Activated CD4-positive, alpha-beta T cell treated with anti-CD3 and anti-CD28 coated beads for 24 hours (primary cell): ENCODE results near the gene PIP5K1C.

Source experiments
- DNase-seq, 2 donors: peaks; one replicate each; pipeline ENCODE4 v3.0.0-alpha.2; 2020; ENCODE audit warnings: low read depth in 2 of 2

PIP5K1C gene

DNA sequence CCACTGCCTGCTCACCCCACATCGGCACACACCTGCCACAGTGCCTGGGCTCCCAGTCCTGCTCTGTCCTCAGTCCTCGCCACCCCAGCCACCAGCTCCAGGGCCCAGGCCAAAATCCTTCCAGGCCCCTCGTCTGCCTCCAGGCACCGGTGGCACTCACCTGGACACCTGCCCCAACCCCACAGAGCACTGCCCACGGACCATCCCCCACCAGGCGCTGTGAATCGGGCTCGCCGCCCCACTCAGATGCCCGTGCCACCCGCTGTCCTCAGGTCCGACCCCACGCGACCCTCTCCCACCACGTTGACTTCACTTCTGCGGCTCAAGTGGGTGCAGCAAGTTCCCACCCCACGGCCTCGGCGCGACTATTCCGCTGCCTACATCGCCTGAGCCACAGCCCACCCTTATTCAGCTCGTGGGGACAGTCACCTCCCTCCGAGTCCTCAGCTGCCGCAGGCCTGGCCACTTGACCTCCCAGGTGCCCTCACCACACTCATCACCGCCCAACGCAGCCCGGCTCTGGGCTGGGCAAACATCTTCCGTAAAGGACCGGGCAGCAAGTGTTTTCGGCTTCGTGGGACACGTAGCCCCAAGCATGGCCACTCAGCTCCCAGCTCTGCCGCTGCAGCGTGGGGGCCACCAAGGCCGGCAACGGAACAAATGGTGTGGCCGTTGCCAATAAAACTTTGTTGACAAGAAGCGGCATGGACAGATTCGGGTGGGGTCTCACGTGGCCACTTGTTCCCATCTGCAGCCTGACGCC, 5.7 kb downstream of the PIP5K1C start:
- no peak for DNase-seq

GRCh38 chr19:3693025-3693925, 7.0 kb downstream of the PIP5K1C start:
- no peak for DNase-seq

GRCh38 chr19:3692141-3693024, 7.9 kb downstream of the PIP5K1C start:
- DNase-seq: peak in 1 of 2 donors; percentile 46

DNA sequence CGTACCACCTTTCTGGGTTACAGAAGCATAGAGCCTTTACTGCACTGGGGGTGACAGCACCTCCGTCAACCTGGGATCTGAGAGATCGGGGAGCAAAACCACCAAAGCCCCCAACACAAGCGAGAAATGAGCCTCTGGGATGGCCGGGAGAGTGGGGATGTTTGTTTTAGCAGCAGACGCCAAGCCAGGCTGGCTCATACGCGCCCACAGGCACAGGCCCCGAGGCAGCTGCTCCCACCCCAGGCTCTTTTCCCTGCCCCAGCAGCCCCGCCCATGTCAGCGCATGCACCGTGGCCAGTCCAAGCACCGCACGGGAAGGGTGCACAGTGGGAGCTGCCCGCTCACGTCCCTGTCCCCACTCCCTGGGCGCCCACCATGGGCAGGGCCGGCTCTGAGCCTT, 8.5 kb downstream of the PIP5K1C start:
- DNase-seq: no peak

- no peak for DNase-seq
Observed at GRCh38 chr19:3691372-3691716, 8.9 kb downstream of the PIP5K1C start.

DNA sequence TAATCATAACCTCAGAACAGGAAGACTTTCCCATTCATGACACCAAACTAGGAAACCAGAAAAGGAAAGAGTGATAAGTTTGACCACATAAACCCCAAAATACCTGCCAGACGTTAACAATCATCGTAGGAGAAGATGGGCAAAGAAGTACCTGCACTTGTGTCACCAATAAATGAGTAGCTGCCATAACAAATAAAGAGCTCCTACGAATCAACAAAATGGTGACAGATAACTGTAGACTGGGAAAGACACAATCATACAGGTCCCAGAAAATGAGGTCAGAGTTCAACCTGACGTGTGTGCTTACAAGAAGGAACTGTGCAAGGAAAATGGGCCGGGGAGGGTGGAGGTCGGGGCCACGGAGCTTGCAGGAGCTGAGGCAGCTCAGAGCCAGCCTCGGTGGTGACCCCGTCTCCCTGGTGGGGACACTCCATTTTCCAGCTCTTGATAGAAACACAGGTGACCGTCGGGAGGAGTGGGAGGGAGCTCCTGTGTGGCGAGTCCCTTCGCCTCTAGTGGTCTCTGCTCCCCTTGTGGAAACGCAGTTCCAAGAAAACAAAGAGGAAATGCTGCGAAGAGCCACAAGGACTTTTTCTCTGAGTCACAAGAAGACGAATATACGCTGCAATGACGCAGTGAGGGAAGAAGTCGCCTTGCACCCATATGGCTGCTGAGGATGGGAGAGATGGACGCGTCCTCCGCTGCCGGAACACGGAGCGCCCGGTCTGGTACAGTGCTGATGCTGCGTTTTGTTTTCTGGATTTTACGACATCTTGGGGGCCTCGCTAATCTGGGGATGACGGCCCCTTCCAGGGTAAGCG, 9.5 kb downstream of the PIP5K1C start:
- no peak for DNase-seq

- DNase-seq: no peak
Observed at GRCh38 chr19:3687774-3688706, 12.2 kb downstream of the PIP5K1C start.

GRCh38 chr19:3687393-3687773, 12.9 kb downstream of the PIP5K1C start:
- DNase-seq: no peak

GRCh38 chr19:3684817-3685410, 15.4 kb downstream of the PIP5K1C start:
- no peak for DNase-seq

GRCh38 chr19:3684054-3684816, 16.0 kb downstream of the PIP5K1C start:
- no peak for DNase-seq

DNA sequence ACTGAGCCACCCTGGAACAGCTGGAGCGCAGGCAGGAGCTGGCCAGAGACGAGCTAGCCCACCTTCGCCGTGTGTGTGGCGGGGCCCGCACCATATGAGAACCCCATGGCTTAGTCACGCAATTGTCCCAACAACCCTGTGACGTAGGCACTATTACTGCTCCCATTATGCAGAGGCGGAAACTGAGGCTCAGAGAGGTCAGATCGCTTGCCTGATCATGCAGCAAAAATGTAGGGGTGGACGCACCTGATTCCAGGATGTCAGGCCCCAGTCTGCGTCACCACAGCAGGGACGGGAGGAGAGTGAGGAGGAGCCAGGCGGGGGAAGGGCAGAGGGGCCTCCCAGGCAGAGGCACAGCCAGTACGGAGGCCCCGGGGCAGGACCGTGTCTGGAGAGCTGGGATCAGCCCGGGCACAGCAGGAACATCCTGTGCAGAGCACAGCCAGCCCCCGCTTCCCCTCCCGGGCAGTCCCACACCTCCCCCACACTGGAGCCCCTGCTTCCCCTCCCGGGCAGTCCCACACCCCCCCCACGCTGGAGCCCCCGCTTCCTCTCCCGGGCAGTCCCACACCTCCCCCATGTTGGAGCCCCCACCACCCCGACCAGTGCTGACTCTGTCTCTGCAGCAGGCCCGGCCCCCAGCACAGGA, 16.7 kb downstream of the PIP5K1C start:
- no peak for DNase-seq

DNA sequence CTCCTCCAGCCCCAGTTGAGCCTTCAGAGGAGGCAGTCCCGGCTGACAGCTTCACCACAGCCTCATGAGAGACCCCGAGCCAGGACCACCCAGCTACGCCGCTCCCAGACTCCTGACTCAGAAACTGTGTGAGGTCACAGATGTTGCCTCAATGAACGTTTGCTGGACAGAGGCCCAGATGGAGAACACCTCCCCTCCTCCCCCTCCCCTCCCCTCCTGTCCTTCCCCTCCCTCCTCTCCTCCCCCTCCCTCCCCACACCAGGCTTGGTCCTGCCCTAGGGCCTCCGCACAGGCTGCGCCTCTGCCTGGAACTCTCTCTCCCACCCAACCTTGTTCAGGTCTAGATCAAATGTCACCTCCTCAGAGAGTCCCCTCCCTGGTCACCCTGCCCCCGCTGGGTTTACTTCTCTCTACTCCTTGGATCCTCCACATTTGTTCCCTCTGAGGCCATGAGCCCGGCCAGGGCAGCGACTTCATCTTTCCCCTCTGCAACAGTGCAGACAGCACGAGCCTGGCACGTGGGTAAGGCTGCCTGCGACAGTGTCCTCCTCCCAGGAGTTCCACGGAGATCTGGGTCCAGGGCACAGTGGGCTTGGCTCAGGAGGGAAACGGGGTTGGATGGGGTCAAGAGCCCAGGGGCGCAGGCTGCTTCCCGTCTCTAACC, 17.4 kb downstream of the PIP5K1C start:
- DNase-seq: no peak

GRCh38 chr19:3682286-3682685, 18.0 kb downstream of the PIP5K1C start:
- DNase-seq: no peak

DNA sequence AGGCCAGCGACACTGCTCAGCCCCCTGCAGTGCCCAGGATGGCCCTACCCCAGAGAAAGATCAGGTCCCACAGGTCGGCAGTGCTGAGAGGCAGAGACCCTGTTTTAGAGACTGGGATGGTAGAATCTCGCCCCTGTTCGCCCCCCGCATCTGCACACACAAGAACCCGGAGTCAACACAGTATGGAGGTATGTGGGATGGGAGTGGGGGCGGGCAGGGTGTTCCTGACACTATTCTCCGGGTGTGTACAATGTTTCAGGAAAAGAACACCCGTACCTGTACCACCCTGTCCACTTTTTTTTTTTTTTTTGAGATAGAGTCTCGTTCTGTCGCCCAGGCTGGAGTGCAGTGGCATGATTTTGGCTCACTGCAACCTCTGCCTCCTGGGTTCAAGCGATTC, 19.3 kb downstream of the PIP5K1C start:
- no peak for DNase-seq

- DNase-seq: no peak
Observed at GRCh38 chr19:3679581-3679980, 20.7 kb downstream of the PIP5K1C start.

DNA sequence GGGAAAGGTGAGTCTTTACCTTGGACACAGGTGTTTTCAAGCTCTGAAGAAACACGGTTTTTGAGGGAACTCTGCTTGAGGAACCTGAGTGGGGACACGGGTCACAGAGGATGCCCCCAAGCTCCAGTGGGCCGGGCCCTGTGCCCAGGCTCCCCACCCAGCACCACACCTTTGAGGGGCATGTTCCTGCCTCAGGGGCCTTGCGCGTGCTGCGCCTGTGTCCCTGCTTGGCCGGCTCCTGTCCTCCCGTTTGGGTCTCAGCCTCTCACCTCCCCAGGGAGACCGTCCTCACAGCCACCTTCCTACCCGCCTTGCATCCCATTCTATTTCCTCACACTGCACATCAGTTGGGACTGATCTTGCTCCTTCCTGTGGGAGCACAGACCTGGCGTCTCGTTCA, 21.1 kb downstream of the PIP5K1C start:
- DNase-seq: no peak

DNA sequence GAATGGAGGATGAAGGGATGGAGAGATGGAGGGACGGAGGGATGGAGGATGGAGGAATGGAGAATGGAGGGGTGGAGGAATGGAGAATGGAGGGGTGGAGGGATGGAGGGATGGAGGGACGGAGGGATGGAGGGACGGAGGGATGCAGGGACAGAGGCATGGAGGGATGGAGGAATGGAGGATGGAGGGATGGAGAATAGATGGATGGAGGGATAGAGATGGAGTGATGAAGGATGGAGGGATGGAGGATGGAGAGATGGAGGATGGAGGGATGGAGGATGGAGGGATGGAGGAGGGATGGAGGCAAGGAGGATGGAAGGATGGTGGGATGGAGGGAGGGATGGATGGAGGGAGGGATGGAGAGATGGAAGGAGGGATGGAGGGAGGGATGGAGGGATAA, 22.1 kb downstream of the PIP5K1C start:
- DNase-seq: no peak
